Spleen (tissue), 7 donors: ENCODE data around the gene GHRH.

Experiments
- POLR2AphosphoS5 ChIP-seq, 3 donors: sonication (generic); formaldehyde crosslinking; IDR thresholded peaks; one replicate each; pipeline ENCODE4 v1.5.1; 2017; ENCODE audit warnings: antibody characterized with exemption in 3 of 3
- TF ChIP-seq, protein P1 (sequence below), 11 experiments: fragments of 200-600 bp in 7 of 11; fragments of 450-650 bp in 4 of 11; sonication (generic) in 4 of 11; IDR thresholded peaks in 8 of 11; conservative IDR thresholded peaks in 3 of 11; 1 replicate in 7 of 11; 2 replicates in 4 of 11; pipeline versions ENCODE4 v1.4.0 to v1.8.0; 2016 to 2021; ENCODE audit warnings: antibody characterized with exemption in 11 of 11, inconsistent platforms in 4 of 11, mild to moderate bottlenecking in 1 of 11
- donor health status: DM: no; HTN: no; CAD: no; lungs with moderate emphysema.
- donor health status: DM: no; HTN: no; CAD: no.
- donor health status: DM: no; HTN: no; CAD: no.

DNA sequence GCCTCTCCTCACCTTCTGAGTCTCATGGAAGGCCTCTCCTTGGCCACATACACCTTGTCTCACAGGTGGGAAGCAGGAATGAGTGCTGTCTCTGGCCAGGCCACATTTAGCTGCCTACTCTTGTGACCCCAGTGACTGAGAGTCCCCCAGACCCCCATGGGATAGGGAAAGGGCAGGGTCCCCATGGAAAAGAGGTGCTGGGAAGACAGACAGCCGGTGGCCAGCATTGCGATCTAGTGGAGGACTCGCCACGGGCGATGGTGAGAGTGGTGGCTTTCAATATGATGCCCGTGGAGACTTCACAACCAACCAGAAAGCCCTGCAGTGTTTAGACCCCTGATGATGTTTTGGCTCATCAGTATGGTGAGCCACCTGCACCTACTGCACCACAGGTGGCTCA lies 47.7 kb upstream of the GHRH start:
- TF ChIP-seq, protein P1, sequence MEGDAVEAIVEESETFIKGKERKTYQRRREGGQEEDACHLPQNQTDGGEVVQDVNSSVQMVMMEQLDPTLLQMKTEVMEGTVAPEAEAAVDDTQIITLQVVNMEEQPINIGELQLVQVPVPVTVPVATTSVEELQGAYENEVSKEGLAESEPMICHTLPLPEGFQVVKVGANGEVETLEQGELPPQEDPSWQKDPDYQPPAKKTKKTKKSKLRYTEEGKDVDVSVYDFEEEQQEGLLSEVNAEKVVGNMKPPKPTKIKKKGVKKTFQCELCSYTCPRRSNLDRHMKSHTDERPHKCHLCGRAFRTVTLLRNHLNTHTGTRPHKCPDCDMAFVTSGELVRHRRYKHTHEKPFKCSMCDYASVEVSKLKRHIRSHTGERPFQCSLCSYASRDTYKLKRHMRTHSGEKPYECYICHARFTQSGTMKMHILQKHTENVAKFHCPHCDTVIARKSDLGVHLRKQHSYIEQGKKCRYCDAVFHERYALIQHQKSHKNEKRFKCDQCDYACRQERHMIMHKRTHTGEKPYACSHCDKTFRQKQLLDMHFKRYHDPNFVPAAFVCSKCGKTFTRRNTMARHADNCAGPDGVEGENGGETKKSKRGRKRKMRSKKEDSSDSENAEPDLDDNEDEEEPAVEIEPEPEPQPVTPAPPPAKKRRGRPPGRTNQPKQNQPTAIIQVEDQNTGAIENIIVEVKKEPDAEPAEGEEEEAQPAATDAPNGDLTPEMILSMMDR (IDR thresholded peaks at IDR 0.05 in 8 of 11, conservative IDR thresholded peaks at IDR 0.05 in 3 of 11) = no peak
- TF ChIP-seq POLR2AphosphoS5 (IDR thresholded peaks at IDR 0.05) = no peak
